OCI-LY7 (cell line): ENCODE results near the gene ARRB2. TPM values are rescaled to one million over a fixed set of nuclear protein-coding genes. Genes with fewer than 3 reads are reported as not detected.
A peak's percentile ranks its signal among the peaks of the same experiment; 100 is the strongest.

ENCODE experiments used
- BruUV-seq: library from RNA; stranded (reverse); fragments of 400-500 nt; replicated peaks from 2 replicates; lab custom pipeline; 2021; lab: Mats Ljungman, UMichigan
- CTCF ChIA-PET: fragments of 300-600 bp; sonication (Branson Sonifier 250); formaldehyde crosslinking; loops from one replicate; lab custom pipeline; 2022; ENCODE audit warnings: antibody characterized with exemption; ENCODE audit not compliant: unreplicated experiment; lab: Charles Lee
- POLR2A ChIA-PET: fragments of 300-600 bp; sonication (Branson Sonifier 250); formaldehyde crosslinking; loops from one replicate; lab custom pipeline; 2022; ENCODE audit warnings: antibody characterized with exemption; lab: Charles Lee
- DNase-seq: peaks from one replicate; pipeline ENCODE4 v3.0.0-alpha.2; 2015; ENCODE audit warnings: low spot score
- H2AFZ ChIP-seq: fragments of 200-600 bp; sonication (generic), shearing (Covaris generic); 2 replicates; pipeline ENCODE4 v1.6.1; 2014; ENCODE audit warnings: mild to moderate bottlenecking, antibody characterized with exemption, low read length, moderate library complexity
- H3K27ac ChIP-seq: fragments of 200-600 bp; sonication (generic); 2 replicates; pipeline ENCODE4 v1.5.1; 2014; ENCODE audit warnings: mixed run types, low read depth, mild to moderate bottlenecking, moderate library complexity, low read length, inconsistent platforms; ENCODE audit not compliant: poor library complexity, severe bottlenecking
- H3K36me3 ChIP-seq: fragments of 200-600 bp; sonication (generic); 2 replicates; pipeline ENCODE4 v1.6.1; 2014; ENCODE audit warnings: mild to moderate bottlenecking, antibody characterized with exemption, low read length, moderate library complexity, mixed read lengths; ENCODE audit not compliant: insufficient read depth
- H3K4me1 ChIP-seq: fragments of 200-600 bp; sonication (generic); 2 replicates; pipeline ENCODE4 v1.5.1; 2014; ENCODE audit warnings: mild to moderate bottlenecking, low read length; ENCODE audit not compliant: insufficient read depth, poor library complexity, severe bottlenecking
- H3K4me2 ChIP-seq: fragments of 200-600 bp; sonication (generic); 2 replicates; pipeline ENCODE4 v1.6.1; 2014; ENCODE audit warnings: mild to moderate bottlenecking, low read length
- H3K4me3 ChIP-seq: fragments of 200-600 bp; sonication (generic); 2 replicates; pipeline ENCODE4 v1.5.1; 2014; ENCODE audit warnings: mild to moderate bottlenecking, low read depth, low read length; ENCODE audit not compliant: poor library complexity, severe bottlenecking
- H3K79me2 ChIP-seq: fragments of 200-600 bp; sonication (generic); 2 replicates; pipeline ENCODE4 v1.6.1; 2016; ENCODE audit warnings: low read depth, mild to moderate bottlenecking, low read length, moderate library complexity, mixed read lengths; ENCODE audit not compliant: insufficient read depth
- H3K9me2 ChIP-seq: fragments of 200-600 bp; sonication (generic); 2 replicates; pipeline ENCODE4 v1.6.1; 2016; ENCODE audit warnings: mild to moderate bottlenecking, low read length, mixed read lengths; ENCODE audit not compliant: insufficient read depth
- H3K9me3 ChIP-seq: fragments of 200-600 bp; sonication (generic); 2 replicates; pipeline ENCODE4 v1.6.1; 2014; ENCODE audit warnings: mild to moderate bottlenecking, mixed run types, low read length, mixed read lengths
- H4K20me1 ChIP-seq: fragments of 200-600 bp; sonication (generic); 2 replicates; pipeline ENCODE4 v1.6.1; 2014; ENCODE audit warnings: mild to moderate bottlenecking, antibody characterized with exemption, low read length, moderate library complexity, mixed read lengths; ENCODE audit not compliant: insufficient read depth
- EZH2phosphoT487 ChIP-seq: fragments of 200-600 bp; sonication (generic); IDR thresholded peaks from 2 replicates; pipeline ENCODE4 v1.6.1; 2018; ENCODE audit warnings: low read depth, borderline replicate concordance, mild to moderate bottlenecking, mixed run types, antibody characterized with exemption, low read length, moderate library complexity, mixed read lengths
- intact Hi-C: fragments of 100-400 bp; cut with micrococcal nuclease; formaldehyde crosslinking; loops from one replicate; pipeline ENCODE4 v1.10.0; 2022; ENCODE audit not compliant: unreplicated experiment
- total RNA-seq, 2 experiments: library from RNA; depleted of rRNA in 1 of 2; stranded (reverse); fragments of >200 nt in 1 of 2; shearing (Covaris generic) in 1 of 2; gene quantifications; 2 replicates each; pipeline ENCODE4 v1.2.3, GENCODE V29; 2014 to 2022
- TF ChIP-seq, protein P1 (sequence below): fragments of 200-600 bp; sonication (generic); conservative IDR thresholded peaks from 2 replicates; pipeline ENCODE4 v1.5.1; 2014; ENCODE audit warnings: mild to moderate bottlenecking, antibody characterized with exemption, low read length, moderate library complexity, mixed read lengths

The ARRB2 gene
- total RNA-seq, 2 experiments from 2014 or later: 56.7 to 84.9 TPM

DNA sequence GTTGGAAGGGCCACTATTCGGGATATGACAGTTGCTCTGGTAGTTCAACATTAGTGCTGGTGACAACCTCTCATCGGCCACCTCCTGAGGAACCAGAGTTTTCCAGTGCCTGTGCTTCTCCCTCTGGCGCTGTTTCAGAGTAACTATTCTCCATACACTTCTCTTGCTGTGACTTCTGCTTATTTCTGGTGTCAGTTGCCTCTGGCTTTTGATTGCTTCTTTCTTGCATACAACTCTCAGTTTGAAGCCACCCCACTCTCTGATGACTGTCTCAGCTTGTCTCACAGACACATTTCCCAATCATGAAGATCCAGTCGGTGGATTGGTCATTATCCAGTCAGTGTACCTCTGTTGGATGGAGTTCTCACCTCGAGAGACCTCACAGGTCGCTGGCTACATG, 57.9 kb downstream of the ARRB2 start:
- Histone ChIP-seq H2AFZ (no peak overlapping the region), H3K36me3 (no peaks in the 10 kb centered on the region), H3K4me3 (no peak overlapping the region), H3K4me2 (no peak overlapping the region), H4K20me1 (no peaks in the 10 kb centered on the region), H3K9me3 (no peaks in the 10 kb centered on the region), H3K79me2 (no peaks in the 10 kb centered on the region), H3K4me1 (peaks cover 4% of the 10 kb centered on the region), H3K27ac (no peak overlapping the region), H3K9me2 (no peaks in the 10 kb centered on the region)
- no TSS peak for BruUV-seq
- POLR2A ChIA-PET: no interaction called here
- TF ChIP-seq, protein P1, sequence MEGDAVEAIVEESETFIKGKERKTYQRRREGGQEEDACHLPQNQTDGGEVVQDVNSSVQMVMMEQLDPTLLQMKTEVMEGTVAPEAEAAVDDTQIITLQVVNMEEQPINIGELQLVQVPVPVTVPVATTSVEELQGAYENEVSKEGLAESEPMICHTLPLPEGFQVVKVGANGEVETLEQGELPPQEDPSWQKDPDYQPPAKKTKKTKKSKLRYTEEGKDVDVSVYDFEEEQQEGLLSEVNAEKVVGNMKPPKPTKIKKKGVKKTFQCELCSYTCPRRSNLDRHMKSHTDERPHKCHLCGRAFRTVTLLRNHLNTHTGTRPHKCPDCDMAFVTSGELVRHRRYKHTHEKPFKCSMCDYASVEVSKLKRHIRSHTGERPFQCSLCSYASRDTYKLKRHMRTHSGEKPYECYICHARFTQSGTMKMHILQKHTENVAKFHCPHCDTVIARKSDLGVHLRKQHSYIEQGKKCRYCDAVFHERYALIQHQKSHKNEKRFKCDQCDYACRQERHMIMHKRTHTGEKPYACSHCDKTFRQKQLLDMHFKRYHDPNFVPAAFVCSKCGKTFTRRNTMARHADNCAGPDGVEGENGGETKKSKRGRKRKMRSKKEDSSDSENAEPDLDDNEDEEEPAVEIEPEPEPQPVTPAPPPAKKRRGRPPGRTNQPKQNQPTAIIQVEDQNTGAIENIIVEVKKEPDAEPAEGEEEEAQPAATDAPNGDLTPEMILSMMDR: no peak
- TF ChIP-seq EZH2phosphoT487: no peak
- intact Hi-C loops: no loop called here
- no peak for DNase-seq
- CTCF ChIA-PET: no interaction called here

DNA sequence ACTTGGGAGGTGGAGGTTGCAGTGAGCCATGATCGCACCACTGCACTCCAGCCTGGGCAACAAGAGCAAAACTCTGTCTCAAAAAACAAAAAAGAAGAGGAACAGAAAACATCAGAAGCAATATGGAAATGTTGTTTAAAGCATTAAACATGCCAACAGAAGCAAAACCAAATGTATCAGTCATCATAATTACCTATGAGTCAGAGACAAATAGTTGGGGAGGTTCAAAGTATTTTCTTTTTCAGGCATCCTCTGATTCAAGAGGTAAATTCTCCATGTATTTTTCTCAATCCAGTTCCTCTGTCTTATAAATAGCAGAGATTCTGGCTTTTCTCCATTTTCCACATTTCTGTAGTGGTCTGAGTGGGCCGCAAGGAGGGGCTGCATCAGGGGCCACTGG, 59.2 kb downstream of the ARRB2 start:
- ChIA-PET POLR2A (no interaction called here), CTCF (no interaction called here)
- H3K9me2 ChIP-seq: no peaks in the 10 kb centered on the region
- DNase-seq: peak; percentile 9
- H3K4me3 ChIP-seq: no peak overlapping the region
- H3K79me2 ChIP-seq: no peaks in the 10 kb centered on the region
- no peaks in the 10 kb centered on the region for H4K20me1 ChIP-seq
- H3K4me2 ChIP-seq: no peak overlapping the region
- H2AFZ ChIP-seq: no peak overlapping the region
- intact Hi-C loops: loop anchor here (5.0 kb wide), 1 partner anchor 37 kb away; the partner anchor contains the start of gene MED11
- H3K36me3 ChIP-seq: no peaks in the 10 kb centered on the region
- BruUV-seq: no TSS peak
- peaks cover 10% of the 10 kb centered on the region for H3K4me1 ChIP-seq
- no peaks in the 10 kb centered on the region for H3K9me3 ChIP-seq
- no peak overlapping the region for H3K27ac ChIP-seq
- no peak for TF ChIP-seq EZH2phosphoT487
- TF ChIP-seq, protein P1: no peak

Other genes starting within 250 kb of the ARRB2 start
- gene SPNS2, start 211.8 kb upstream of the ARRB2 start, total RNA-seq (2014; rRNA removed; shearing (Covaris generic)): 1.1 and 5.4 TPM in 2 replicates
- gene SPNS2, start 211.8 kb upstream of the ARRB2 start, total RNA-seq (2022): 1.6 TPM in 2 replicates
- gene MYBBP1A, start 155.2 kb upstream of the ARRB2 start, total RNA-seq (2014; rRNA removed; shearing (Covaris generic)): 137 and 142 TPM in 2 replicates
- gene MYBBP1A, start 155.2 kb upstream of the ARRB2 start, total RNA-seq (2022): 106 and 131 TPM in 2 replicates
- not detected in 2 replicates for gene GGT6, start 150.1 kb upstream of the ARRB2 start, total RNA-seq (2014; rRNA removed; shearing (Covaris generic))
- not detected in 2 replicates for gene GGT6, start 150.1 kb upstream of the ARRB2 start, total RNA-seq (2022)
- not detected in 2 replicates for gene SMTNL2, start 126.1 kb upstream of the ARRB2 start, total RNA-seq (2014; rRNA removed; shearing (Covaris generic))
- not detected in 2 replicates for gene SMTNL2, start 126.1 kb upstream of the ARRB2 start, total RNA-seq (2022)
- not detected in 2 replicates for gene ALOX15, start 69.0 kb upstream of the ARRB2 start, total RNA-seq (2014; rRNA removed; shearing (Covaris generic))
- 1.8 TPM in 2 replicates for gene ALOX15, start 69.0 kb upstream of the ARRB2 start, total RNA-seq (2022)
- gene PELP1, start 6.5 kb upstream of the ARRB2 start, total RNA-seq (2014; rRNA removed; shearing (Covaris generic)): 28.2 and 36.8 TPM in 2 replicates
- gene PELP1, start 6.5 kb upstream of the ARRB2 start, total RNA-seq (2022): 104 and 113 TPM in 2 replicates
- gene MED11, start 20.8 kb downstream of the ARRB2 start, total RNA-seq (2014; rRNA removed; shearing (Covaris generic)): 35.3 and 35.9 TPM in 2 replicates
- 19.0 and 19.2 TPM in 2 replicates for gene MED11, start 20.8 kb downstream of the ARRB2 start, total RNA-seq (2022)
- not detected in 2 replicates for gene ZMYND15, start 29.2 kb downstream of the ARRB2 start, total RNA-seq (2014; rRNA removed; shearing (Covaris generic))
- gene ZMYND15, start 29.2 kb downstream of the ARRB2 start, total RNA-seq (2022): not detected in 2 replicates
- gene CXCL16, start 29.3 kb downstream of the ARRB2 start, total RNA-seq (2014; rRNA removed; shearing (Covaris generic)): not detected in 2 replicates
- not detected in 2 replicates for gene CXCL16, start 29.3 kb downstream of the ARRB2 start, total RNA-seq (2022)
- gene TM4SF5, start 61.3 kb downstream of the ARRB2 start, total RNA-seq (2014; rRNA removed; shearing (Covaris generic)): not detected in 2 replicates
- gene TM4SF5, start 61.3 kb downstream of the ARRB2 start, total RNA-seq (2022): not detected in 2 replicates
- not detected in 2 replicates for gene VMO1, start 75.7 kb downstream of the ARRB2 start, total RNA-seq (2014; rRNA removed; shearing (Covaris generic))
- 0.55 TPM in 1 of 2 replicates, not detected in the other for gene VMO1, start 75.7 kb downstream of the ARRB2 start, total RNA-seq (2022)
- not detected in 2 replicates for gene GLTPD2, start 78.3 kb downstream of the ARRB2 start, total RNA-seq (2014; rRNA removed; shearing (Covaris generic))
- gene GLTPD2, start 78.3 kb downstream of the ARRB2 start, total RNA-seq (2022): not detected in 2 replicates
- 144 and 155 TPM in 2 replicates for gene PSMB6, start 85.5 kb downstream of the ARRB2 start, total RNA-seq (2014; rRNA removed; shearing (Covaris generic))
- 111 and 137 TPM in 2 replicates for gene PSMB6, start 85.5 kb downstream of the ARRB2 start, total RNA-seq (2022)
- gene PLD2, start 96.5 kb downstream of the ARRB2 start, total RNA-seq (2014; rRNA removed; shearing (Covaris generic)): 6.6 and 10.2 TPM in 2 replicates
- 13.5 and 18.7 TPM in 2 replicates for gene PLD2, start 96.5 kb downstream of the ARRB2 start, total RNA-seq (2022)
- 38.3 and 40.6 TPM in 2 replicates for gene MINK1, start 122.7 kb downstream of the ARRB2 start, total RNA-seq (2014; rRNA removed; shearing (Covaris generic))
- 61.0 and 62.5 TPM in 2 replicates for gene MINK1, start 122.7 kb downstream of the ARRB2 start, total RNA-seq (2022)
- gene C17orf107, start 188.9 kb downstream of the ARRB2 start, total RNA-seq (2014; rRNA removed; shearing (Covaris generic)): 0.18 and 0.79 TPM in 2 replicates
- 0.76 and 1.1 TPM in 2 replicates for gene C17orf107, start 188.9 kb downstream of the ARRB2 start, total RNA-seq (2022)
- 0.32 and 0.59 TPM in 2 replicates for gene CHRNE, start 192.5 kb downstream of the ARRB2 start, total RNA-seq (2014; rRNA removed; shearing (Covaris generic))
- gene CHRNE, start 192.5 kb downstream of the ARRB2 start, total RNA-seq (2022): 0.27 and 0.68 TPM in 2 replicates
- not detected in 2 replicates for gene GP1BA, start 221.6 kb downstream of the ARRB2 start, total RNA-seq (2014; rRNA removed; shearing (Covaris generic))
- not detected in 2 replicates for gene GP1BA, start 221.6 kb downstream of the ARRB2 start, total RNA-seq (2022)
- 59.6 and 80.6 TPM in 2 replicates for gene SLC25A11, start 229.4 kb downstream of the ARRB2 start, total RNA-seq (2014; rRNA removed; shearing (Covaris generic))
- gene SLC25A11, start 229.4 kb downstream of the ARRB2 start, total RNA-seq (2022): 66.8 and 68.2 TPM in 2 replicates
- gene RNF167, start 229.6 kb downstream of the ARRB2 start, total RNA-seq (2014; rRNA removed; shearing (Covaris generic)): 31.4 and 46.5 TPM in 2 replicates
- gene RNF167, start 229.6 kb downstream of the ARRB2 start, total RNA-seq (2022): 120 and 124 TPM in 2 replicates
- gene PFN1, start 237.9 kb downstream of the ARRB2 start, total RNA-seq (2014; rRNA removed; shearing (Covaris generic)): 1,053 and 1,272 TPM in 2 replicates
- 950 and 1,053 TPM in 2 replicates for gene PFN1, start 237.9 kb downstream of the ARRB2 start, total RNA-seq (2022)
- gene ENO3, start 240.5 kb downstream of the ARRB2 start, total RNA-seq (2014; rRNA removed; shearing (Covaris generic)): 14.6 and 24.6 TPM in 2 replicates
- 79.4 and 80.4 TPM in 2 replicates for gene ENO3, start 240.5 kb downstream of the ARRB2 start, total RNA-seq (2022)